Ovary (tissue), 3 donors: ENCODE data around the gene HIVEP3.

ENCODE experiments used
- CTCF ChIP-seq, 3 donors: fragments of 450-650 bp in 2 of 3; fragments of 200-600 bp in 1 of 3; IDR thresholded peaks; one replicate each; pipeline versions ENCODE4 v1.5.1 to v1.8.0; 2016 to 2022; ENCODE audit warnings: antibody characterized with exemption in 3 of 3, mild to moderate bottlenecking in 1 of 3
- POLR2A ChIP-seq: fragments of 450-650 bp; IDR thresholded peaks from one replicate; pipeline ENCODE4 v1.6.1; 2017; ENCODE audit warnings: antibody characterized with exemption, mild to moderate bottlenecking, moderate library complexity
- donor health status: DM: no; HTN: no; CAD: no.

GRCh38 chr1:41741244-41741643 lies 177.5 kb downstream of the HIVEP3 start:
- TF ChIP-seq POLR2A, result no peak
- TF ChIP-seq CTCF (IDR thresholded peaks at IDR 0.05), result no peak
